Stimulated activated naive B cell treated with anti-CD40 and anti-IgM and Interleukin-4, amounts not matched to agents 10 μg/mL and 1 μg/mL and 100 μg/mL, for 72 hours (primary cell): ENCODE data around the gene DIAPH3.

Experiments used
- ATAC-seq, 2 donors: fragments of 150-1000 bp; cut with Tn5 transposase; replicated peaks; 2 replicates each; pipeline ENCODE4 v1.10.0; 2021; ENCODE audit warnings: moderate library complexity in 1 of 2
- DNase-seq: peaks from one replicate; pipeline ENCODE4 v3.0.0; 2021
- H3K27ac Mint-ChIP-seq: one replicate; pipeline ENCODE4 v1.8.0; 2022; ENCODE audit warnings: mild to moderate bottlenecking, mixed read lengths
- H3K27me3 Mint-ChIP-seq, 2 donors: one replicate each; pipeline ENCODE4 v1.8.0; 2022; ENCODE audit warnings: mixed read lengths in 2 of 2
- H3K36me3 Mint-ChIP-seq, 2 donors: one replicate each; pipeline ENCODE4 v1.8.0; 2022; ENCODE audit warnings: mixed read lengths in 2 of 2, mild to moderate bottlenecking in 1 of 2
- H3K4me1 Mint-ChIP-seq, 2 donors: one replicate each; pipeline ENCODE4 v1.8.0; 2022; ENCODE audit warnings: mixed read lengths in 2 of 2, mild to moderate bottlenecking in 1 of 2
- H3K4me3 Mint-ChIP-seq, 2 donors: one replicate each; pipeline ENCODE4 v1.8.0; 2022; ENCODE audit warnings: mild to moderate bottlenecking in 2 of 2, mixed read lengths in 2 of 2, moderate library complexity in 1 of 2
- H3K9me3 Mint-ChIP-seq, 2 donors: one replicate each; pipeline ENCODE4 v1.8.0; 2022; ENCODE audit warnings: mixed read lengths in 2 of 2, mild to moderate bottlenecking in 1 of 2

Gene DIAPH3

DNA sequence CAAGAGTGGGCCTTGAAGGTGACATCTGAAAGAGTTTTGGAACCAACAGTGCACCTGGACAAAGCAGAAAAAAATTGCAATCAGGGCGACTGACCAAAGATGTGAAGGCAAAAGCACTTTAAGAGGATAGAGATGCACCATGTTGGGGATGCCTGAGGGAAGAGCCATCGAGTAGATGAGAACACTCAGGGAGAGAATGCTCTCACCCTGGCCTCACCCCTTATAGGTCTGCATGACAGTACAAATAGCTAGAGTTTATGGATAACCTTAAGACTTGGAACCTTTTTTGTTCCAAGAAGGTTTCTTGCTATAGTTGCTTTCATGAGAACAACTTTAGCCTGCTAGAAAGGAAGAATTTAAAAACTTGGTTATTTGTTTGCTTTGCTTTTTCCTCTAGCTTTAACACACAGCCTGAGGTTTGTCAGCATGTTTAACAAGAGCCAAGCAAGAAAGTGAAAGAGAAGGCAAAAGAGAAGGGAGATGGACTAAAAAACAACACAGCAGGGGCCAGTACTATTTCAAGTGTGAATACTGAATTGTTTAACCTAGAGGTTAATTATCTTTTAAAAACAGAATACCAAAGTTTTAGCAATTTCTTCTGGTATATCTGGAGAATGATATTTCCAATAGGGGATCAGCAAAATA, 418.9 kb downstream of the DIAPH3 start:
- no peaks in the 10 kb centered on the region for H3K36me3 Mint-ChIP-seq
- no peak overlapping the region for H3K4me3 Mint-ChIP-seq
- no peak overlapping the region for H3K27ac Mint-ChIP-seq
- DNase-seq (no peak), ATAC-seq (no peak)
- H3K27me3 Mint-ChIP-seq, result no peaks in the 10 kb centered on the region
- no peaks in the 10 kb centered on the region for H3K9me3 Mint-ChIP-seq
- H3K4me1 Mint-ChIP-seq, result no peaks in the 10 kb centered on the region

DNA sequence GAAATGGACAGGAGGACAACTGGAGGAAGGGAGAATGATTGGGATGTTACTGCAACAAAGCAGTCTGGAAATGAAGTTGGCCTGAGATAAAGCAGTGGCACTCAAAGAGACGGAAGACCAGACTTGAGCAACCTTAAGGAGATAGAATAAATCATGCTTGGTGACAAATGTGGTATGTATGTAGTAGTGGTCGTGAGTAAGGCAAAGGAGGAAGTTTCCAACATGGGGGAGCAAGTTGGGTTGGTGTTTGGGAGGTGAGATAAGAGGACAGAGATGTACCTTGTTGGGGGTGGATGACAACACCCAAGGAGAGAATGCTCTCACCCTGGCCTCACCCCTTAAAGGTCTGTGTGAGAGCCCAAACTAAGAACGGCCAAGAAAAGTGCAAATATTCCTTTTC, 420.5 kb downstream of the DIAPH3 start:
- H3K27ac Mint-ChIP-seq, result no peak overlapping the region
- DNase-seq, result no peak
- H3K36me3 Mint-ChIP-seq, result no peaks in the 10 kb centered on the region
- no peaks in the 10 kb centered on the region for H3K4me1 Mint-ChIP-seq
- no peak overlapping the region for H3K4me3 Mint-ChIP-seq
- no peaks in the 10 kb centered on the region for H3K27me3 Mint-ChIP-seq
- H3K9me3 Mint-ChIP-seq, result no peaks in the 10 kb centered on the region
- ATAC-seq, result no peak

DNA sequence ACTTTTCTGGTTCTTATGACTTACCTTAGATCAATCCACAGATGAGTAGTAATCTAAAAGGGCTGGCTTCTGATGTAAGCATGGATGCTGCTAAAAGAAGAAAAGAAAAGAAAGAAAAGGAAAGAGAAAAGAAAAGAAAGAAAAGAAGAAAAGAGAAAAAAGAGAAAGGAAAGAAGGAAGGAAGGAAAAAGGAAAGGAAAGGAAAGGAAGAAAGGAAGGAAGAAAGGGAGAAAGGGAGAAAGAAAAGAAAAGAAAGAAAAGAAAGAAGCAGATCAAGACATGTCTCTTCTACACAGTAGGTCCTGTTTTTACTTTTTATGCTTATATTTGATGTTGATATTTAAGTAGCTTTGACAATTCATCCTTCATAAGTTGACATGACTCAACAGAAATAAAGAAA, 421.3 kb downstream of the DIAPH3 start:
- H3K9me3 Mint-ChIP-seq, result no peaks in the 10 kb centered on the region
- H3K4me1 Mint-ChIP-seq, result no peaks in the 10 kb centered on the region
- no peak overlapping the region for H3K27ac Mint-ChIP-seq
- DNase-seq (no peak), ATAC-seq (no peak)
- no peaks in the 10 kb centered on the region for H3K27me3 Mint-ChIP-seq
- H3K36me3 Mint-ChIP-seq, result no peaks in the 10 kb centered on the region
- no peak overlapping the region for H3K4me3 Mint-ChIP-seq

DNA sequence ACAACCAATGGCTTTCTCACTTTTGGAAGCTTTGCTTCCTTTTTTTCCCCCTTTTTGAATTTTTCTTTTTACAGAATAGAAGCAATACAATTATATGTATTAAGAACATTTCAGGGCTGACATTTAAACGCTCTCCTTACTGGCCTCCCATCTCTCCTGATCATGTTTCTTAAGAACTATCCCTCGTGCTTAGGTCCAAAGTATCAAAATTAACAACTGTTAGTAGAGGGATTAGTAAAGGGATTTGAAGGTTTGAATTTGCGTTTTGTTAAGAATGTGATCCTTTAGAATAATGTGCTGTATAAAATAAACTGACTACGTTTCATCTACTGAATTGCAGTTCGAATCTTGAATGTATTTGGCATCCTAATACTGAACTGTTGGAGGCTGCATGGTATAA, 424.8 kb downstream of the DIAPH3 start:
- H3K4me1 Mint-ChIP-seq, result no peaks in the 10 kb centered on the region
- no peak overlapping the region for H3K4me3 Mint-ChIP-seq
- no peaks in the 10 kb centered on the region for H3K9me3 Mint-ChIP-seq
- no peaks in the 10 kb centered on the region for H3K27me3 Mint-ChIP-seq
- no peak for ATAC-seq
- no peak for DNase-seq
- H3K36me3 Mint-ChIP-seq, result no peaks in the 10 kb centered on the region
- H3K27ac Mint-ChIP-seq, result no peak overlapping the region

DNA sequence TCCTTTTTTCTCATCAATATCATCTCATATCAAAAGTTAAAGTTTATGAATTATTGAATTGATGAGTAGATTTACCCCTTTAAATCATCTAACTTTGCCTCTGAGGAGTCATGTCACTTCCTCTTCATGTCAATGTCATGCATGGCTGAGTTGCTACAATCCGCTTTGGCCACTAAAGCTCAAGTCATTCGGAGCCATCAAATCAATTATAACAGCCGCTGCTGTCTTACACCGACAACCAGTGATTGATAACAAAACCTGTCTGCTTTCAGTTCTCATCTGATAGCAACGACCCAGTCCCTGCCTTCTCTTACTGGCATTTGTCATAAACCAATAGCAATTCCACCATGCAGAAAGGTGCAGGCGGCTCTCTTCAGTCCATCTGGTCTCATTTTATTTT, 429.3 kb downstream of the DIAPH3 start:
- H3K4me3 Mint-ChIP-seq, result no peak overlapping the region
- H3K4me1 Mint-ChIP-seq, result peaks cover 0 to 2% of the 10 kb centered on the region in 2 donors
- no peaks in the 10 kb centered on the region for H3K36me3 Mint-ChIP-seq
- peak; percentile 23 for DNase-seq
- ATAC-seq, result peak; percentile 90 to 96
- H3K9me3 Mint-ChIP-seq, result no peaks in the 10 kb centered on the region
- H3K27me3 Mint-ChIP-seq, result no peaks in the 10 kb centered on the region
- H3K27ac Mint-ChIP-seq, result no peak overlapping the region

DNA sequence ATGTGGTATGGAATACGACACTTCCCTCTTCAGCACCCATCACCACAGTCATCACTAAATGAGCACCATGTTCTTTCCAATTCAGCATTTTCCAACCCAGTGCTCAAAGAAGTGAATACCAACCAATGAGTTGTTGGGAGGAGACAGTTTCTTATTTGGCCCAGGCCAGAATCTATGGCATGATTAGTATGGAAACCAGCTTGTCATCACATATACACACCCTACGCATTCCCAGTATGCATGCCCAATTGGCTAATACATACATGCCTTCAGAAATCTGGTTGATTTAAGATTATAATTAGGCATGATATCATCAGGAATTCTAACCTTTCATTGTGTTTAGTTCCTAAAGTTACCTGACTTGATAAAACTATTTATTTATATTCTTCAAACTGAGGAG, 430.0 kb downstream of the DIAPH3 start:
- ATAC-seq (no peak), DNase-seq (no peak)
- no peak overlapping the region for H3K27ac Mint-ChIP-seq
- H3K4me1 Mint-ChIP-seq, result peaks cover 0 to 2% of the 10 kb centered on the region in 2 donors
- no peaks in the 10 kb centered on the region for H3K27me3 Mint-ChIP-seq
- H3K4me3 Mint-ChIP-seq, result no peak overlapping the region
- no peaks in the 10 kb centered on the region for H3K36me3 Mint-ChIP-seq
- H3K9me3 Mint-ChIP-seq, result no peaks in the 10 kb centered on the region

DNA sequence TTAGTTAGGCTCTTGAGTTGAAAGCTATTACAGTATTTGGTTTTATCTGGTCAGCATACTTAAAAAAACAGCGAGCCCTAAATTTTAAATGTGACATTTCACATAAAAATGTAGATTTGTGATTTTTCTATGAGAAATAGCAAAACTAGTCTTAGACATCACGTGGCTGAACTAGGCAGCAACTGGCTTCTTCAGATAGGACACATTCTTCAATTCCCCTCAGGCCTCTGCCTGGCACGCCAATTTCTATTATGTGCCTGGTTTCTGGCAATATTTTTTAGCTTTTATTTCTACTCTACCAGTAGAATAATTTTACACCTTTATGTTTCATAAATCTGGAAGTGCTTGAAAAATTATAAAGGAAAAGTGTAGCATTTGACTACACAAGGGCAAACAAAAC, 433.7 kb downstream of the DIAPH3 start:
- ATAC-seq (no peak), DNase-seq (no peak)
- Mint-ChIP-seq H3K4me1 (peaks cover 0 to 2% of the 10 kb centered on the region in 2 donors), H3K27ac (no peak overlapping the region), H3K27me3 (no peaks in the 10 kb centered on the region), H3K4me3 (no peak overlapping the region), H3K36me3 (no peaks in the 10 kb centered on the region), H3K9me3 (no peaks in the 10 kb centered on the region)

DNA sequence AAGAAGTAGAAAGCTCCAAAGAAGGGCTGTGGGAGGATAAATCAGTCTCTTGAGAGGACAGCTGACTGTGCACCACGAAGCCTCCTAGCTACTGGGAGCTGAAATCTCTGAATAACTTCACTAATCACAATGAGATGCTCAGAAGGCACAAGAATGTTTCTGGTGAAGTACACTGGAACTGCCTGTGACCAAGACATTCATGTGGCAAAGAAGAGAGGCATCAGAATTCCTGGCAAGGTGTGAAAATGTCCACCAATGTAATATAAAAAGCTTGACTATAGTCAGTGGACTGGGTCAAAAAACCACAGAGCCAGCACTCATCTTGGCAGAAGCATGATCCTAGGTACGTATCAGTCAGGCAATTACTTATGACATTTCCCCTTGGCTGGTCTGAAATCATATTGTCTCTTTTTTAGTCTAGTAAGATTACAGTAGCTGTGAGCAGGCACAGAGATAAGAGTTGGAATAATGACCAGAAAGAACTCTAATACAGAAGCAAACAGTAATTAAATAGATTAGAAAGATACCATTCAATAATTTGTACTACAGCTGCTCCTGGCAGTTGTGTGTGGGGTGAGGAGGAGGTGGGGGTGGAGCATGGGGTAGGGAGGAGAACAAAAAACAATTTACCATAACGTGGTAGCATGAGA, 434.7 kb downstream of the DIAPH3 start:
- no peaks in the 10 kb centered on the region for H3K27me3 Mint-ChIP-seq
- H3K9me3 Mint-ChIP-seq, result no peaks in the 10 kb centered on the region
- H3K36me3 Mint-ChIP-seq, result no peaks in the 10 kb centered on the region
- DNase-seq (no peak), ATAC-seq (no peak)
- peaks cover 0 to 2% of the 10 kb centered on the region in 2 donors for H3K4me1 Mint-ChIP-seq
- H3K27ac Mint-ChIP-seq, result no peak overlapping the region
- H3K4me3 Mint-ChIP-seq, result no peak overlapping the region

DNA sequence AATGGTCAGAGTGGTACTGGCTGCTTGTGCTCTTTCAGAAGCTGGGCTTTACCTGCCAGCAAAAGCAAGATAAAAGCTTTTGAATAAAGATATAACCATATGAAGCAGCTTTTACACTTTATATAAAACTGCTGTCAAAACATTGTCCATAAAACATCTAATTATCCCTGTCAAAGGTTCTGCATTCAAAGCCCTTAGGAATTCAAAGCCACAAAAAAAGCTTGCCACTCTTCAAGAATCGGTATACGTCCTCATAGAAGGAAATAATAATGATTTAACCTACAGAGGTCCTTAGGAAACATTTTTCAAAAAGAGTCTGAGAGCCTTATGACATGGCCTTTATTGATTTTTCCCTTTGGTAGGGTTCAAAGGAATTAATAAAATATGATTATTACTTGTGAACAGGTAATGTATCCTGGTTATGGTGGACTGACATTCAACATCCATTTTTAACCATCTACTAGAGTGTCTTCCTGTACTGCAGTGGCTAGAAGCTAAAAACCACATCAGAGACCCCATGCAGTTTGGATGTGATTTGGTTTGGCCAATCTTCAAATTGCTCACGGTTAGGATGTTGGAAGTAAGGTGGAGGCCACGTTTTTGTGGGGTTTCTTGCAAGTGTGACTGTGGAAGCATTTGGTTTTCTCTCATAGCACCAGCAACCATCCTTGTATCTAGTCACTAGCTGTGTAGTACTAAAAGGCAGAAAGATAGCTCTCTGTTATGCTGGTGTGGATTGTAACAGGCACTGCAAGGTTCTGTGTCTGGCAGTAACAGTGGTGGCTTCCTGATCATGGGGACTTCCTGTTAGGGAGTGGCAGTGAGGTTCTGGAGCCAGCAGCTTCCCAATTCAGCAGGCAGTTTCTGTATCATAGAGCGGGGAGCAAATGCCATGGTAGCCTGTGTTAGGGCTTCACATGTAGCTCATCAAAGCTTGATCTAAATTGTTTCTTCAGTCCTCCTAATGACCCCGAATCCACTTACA, 441.5 kb downstream of the DIAPH3 start:
- Mint-ChIP-seq H3K9me3 (no peaks in the 10 kb centered on the region), H3K27ac (no peak overlapping the region), H3K27me3 (no peaks in the 10 kb centered on the region), H3K36me3 (no peaks in the 10 kb centered on the region), H3K4me1 (no peaks in the 10 kb centered on the region), H3K4me3 (no peak overlapping the region)
- DNase-seq (no peak), ATAC-seq (no peak)

DNA sequence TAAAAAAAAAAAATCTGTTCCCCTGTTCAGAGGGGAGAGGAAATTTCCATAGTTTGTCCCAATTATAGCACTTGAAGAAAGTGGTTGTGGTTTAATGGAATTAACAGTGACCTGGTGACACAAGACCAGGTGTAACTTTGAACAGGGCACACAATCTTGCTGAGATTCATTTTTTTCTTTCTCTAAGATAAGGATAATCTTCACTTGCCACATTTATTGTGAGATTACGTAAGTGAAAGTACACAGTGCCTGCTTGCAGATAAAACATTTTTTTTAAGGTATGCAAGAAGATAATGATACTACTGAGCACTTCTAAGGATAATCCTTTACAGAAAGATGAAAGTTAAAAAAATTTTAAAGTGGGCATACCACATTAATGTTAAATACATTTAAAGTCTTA, 448.1 kb downstream of the DIAPH3 start:
- no peak overlapping the region for H3K4me3 Mint-ChIP-seq
- no peak overlapping the region for H3K27ac Mint-ChIP-seq
- H3K4me1 Mint-ChIP-seq, result no peaks in the 10 kb centered on the region
- H3K9me3 Mint-ChIP-seq, result no peaks in the 10 kb centered on the region
- ATAC-seq, result no peak
- H3K27me3 Mint-ChIP-seq, result no peaks in the 10 kb centered on the region
- no peaks in the 10 kb centered on the region for H3K36me3 Mint-ChIP-seq
- DNase-seq, result no peak

DNA sequence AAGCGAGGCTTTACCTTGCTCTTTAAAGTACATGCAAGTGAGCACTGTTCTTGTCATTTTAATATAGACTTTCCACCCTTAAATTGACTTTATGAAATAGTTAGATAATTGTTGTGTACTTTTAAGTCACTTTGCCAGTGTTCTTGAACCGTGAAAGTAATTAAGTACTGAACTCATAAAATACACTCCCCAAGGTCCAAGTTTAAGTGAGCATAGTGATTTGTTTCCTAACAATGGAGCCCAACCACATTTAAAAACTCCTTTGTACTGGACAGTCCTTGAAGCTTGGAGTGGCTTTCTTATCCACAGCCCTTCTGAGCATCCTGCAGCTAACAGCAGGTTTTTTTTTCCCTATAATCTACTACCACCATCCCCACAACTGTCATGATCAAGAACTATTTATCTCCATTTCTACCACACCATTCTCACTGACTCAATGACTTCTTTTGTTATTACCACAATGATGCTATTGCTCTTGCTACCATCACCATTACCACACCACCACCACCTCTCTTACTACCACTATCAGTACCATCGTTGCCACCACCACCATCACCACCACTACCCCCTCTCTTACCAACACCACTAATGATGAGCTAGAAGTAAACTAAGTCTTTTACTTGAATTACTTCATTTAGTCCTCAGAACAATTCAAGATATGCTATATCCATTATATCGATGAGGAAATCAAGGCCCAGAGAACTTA, 452.6 kb downstream of the DIAPH3 start:
- ATAC-seq, result no peak

DNA sequence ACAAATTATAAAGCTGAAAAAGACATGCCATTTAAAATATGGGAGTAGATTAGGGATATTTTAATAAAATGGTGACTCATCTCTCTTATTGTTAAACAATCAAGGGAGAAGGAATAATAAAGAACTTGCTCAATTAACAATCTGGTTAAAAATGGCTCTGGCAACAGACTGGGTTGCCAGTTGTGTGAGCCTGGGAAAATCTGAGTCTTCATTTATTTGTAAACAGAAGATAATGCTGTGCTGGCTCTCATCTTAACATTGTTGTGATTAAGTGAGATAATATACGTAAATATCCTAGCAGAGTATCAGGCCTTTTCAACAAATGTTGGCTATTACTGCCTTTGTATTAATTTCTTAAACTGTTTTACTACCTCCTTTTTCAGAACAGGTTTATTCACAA, 453.3 kb downstream of the DIAPH3 start:
- Mint-ChIP-seq H3K9me3 (peaks cover 0 to 2% of the 10 kb centered on the region in 2 donors), H3K27ac (no peak overlapping the region), H3K4me3 (no peak overlapping the region), H3K36me3 (no peaks in the 10 kb centered on the region), H3K4me1 (no peaks in the 10 kb centered on the region), H3K27me3 (no peaks in the 10 kb centered on the region)
- DNase-seq (no peak), ATAC-seq (no peak)

More for the DNA sequence above, 452.6 kb downstream of the DIAPH3 start:
- Mint-ChIP-seq H3K4me1 (no peaks in the 10 kb centered on the region), H3K27ac (no peak overlapping the region), H3K27me3 (no peaks in the 10 kb centered on the region), H3K9me3 (peaks cover 0 to 2% of the 10 kb centered on the region in 2 donors), H3K4me3 (no peak overlapping the region), H3K36me3 (no peaks in the 10 kb centered on the region)
- DNase-seq, result no peak

DNA sequence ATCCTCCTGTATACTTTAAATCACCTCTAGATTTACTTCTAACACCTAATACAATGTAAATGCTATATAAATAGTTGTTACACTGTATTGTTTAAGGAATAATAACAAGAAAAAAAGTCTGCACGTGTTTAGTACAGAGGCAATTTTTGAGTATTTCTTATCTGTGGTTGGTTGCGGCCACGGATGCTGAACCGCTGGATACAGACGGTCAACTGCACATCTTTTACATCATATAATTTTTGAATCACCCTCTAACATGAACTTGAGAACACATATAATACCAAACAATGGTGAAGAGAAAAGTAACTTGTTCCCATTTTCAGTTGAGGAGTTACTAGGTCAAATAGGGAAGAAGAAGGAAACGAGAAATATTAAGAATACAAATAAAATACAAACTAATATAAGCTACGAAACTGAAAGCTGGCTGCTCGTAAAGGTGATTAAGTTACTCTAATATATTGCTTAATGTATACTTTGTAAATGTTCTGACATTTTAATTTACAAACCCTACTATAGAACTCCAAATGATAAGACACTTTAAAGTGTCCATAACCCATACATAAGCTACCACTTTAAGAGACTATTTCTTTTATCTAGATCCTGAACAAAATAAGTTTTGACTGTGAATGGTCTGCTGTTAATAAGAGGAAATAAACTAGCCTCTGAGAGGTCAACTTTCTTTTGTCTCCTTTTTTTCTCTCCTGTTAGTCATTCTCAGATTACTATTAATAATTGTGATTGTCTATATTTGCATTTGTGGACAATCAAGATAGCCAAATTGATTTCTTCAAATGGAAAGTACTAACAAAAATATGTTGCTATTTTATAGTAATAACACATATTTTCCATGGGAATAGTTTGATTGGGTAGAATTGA, 457.4 kb downstream of the DIAPH3 start:
- H3K4me1 Mint-ChIP-seq, result no peaks in the 10 kb centered on the region
- H3K27me3 Mint-ChIP-seq, result no peaks in the 10 kb centered on the region
- no peak overlapping the region for H3K27ac Mint-ChIP-seq
- ATAC-seq (no peak), DNase-seq (no peak)
- peaks cover 0 to 2% of the 10 kb centered on the region in 2 donors for H3K9me3 Mint-ChIP-seq
- H3K4me3 Mint-ChIP-seq, result no peak overlapping the region
- no peaks in the 10 kb centered on the region for H3K36me3 Mint-ChIP-seq
